ENCODE data around the gene RPL32.

GRCh38 chr3:12797892-12798558, 43.3 kb downstream of the RPL32 start:
- TF ChIP-seq SRF (IDR thresholded peaks at IDR 0.05; ENCODE audit: low read depth) = no peak
- TF ChIP-seq CTCF (IDR thresholded peaks at IDR 0.05 in 2 of 3, conservative IDR thresholded peaks at IDR 0.05 in 1 of 3; ENCODE audit: borderline replicate concordance in 1 of 3, insufficient read depth in 1 of 3, low read depth in 2 of 3, low read length in 2 of 3) = no peak
